GM12874 (cell line): Measurements from ENCODE around the gene CCDC78.

Source experiments
- TF ChIP-seq, protein P1 (sequence below): IDR thresholded peaks from 2 replicates; pipeline ENCODE4 v1.5.1; 2011; ENCODE audit warnings: low read depth, mild to moderate bottlenecking, control low read depth, low read length, moderate library complexity; ENCODE audit not compliant: insufficient read depth

Gene CCDC78

DNA sequence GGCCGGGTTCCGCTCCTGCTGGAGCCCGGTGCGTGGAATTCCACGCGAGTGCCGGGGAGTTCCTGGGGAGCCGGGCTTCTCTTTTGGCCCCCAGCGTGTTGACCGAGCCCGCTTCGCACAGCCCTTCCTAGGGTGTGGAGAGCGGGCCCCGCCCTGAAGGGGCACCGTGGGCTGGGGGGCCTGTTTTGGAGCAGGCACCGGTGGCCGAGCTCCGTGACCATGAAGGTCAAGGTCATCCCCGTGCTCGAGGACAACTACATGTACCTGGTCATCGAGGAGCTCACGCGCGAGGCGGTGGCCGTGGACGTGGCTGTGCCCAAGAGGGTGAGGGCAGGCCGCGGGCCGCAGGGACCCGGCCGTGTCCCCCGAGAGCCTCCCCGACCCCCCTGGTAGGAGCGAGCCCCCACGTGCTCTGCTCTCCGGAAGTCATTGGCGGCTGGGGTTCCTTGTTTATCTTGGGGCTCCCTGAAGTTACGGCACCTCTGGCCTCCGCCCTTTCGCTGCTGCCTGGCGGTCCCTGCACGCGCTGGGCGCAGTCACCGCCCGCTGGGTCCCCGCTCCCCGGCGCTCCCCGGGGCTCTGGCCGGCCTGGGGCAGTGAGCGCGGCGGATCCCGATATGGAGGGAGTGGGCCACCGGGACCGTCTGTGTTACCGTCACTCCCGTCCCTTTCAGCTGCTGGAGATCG is 1.2 kb upstream of the CCDC78 start:
- TF ChIP-seq, protein P1, sequence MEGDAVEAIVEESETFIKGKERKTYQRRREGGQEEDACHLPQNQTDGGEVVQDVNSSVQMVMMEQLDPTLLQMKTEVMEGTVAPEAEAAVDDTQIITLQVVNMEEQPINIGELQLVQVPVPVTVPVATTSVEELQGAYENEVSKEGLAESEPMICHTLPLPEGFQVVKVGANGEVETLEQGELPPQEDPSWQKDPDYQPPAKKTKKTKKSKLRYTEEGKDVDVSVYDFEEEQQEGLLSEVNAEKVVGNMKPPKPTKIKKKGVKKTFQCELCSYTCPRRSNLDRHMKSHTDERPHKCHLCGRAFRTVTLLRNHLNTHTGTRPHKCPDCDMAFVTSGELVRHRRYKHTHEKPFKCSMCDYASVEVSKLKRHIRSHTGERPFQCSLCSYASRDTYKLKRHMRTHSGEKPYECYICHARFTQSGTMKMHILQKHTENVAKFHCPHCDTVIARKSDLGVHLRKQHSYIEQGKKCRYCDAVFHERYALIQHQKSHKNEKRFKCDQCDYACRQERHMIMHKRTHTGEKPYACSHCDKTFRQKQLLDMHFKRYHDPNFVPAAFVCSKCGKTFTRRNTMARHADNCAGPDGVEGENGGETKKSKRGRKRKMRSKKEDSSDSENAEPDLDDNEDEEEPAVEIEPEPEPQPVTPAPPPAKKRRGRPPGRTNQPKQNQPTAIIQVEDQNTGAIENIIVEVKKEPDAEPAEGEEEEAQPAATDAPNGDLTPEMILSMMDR = no peak

DNA sequence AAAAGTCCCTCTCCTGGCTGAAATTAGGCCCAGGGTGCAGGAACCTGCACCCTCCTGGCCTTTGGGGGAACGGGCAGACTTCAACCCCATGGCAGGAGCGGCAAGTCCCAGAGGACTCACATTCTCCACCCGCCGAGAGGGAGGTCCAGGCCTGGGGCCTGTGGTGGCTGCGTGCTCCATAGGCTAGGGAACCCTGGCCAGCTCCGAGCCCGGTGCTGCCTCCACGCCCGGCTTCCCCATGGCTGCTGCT is 130 bp downstream of the CCDC78 start:
- TF ChIP-seq, protein P1 = no peak

DNA sequence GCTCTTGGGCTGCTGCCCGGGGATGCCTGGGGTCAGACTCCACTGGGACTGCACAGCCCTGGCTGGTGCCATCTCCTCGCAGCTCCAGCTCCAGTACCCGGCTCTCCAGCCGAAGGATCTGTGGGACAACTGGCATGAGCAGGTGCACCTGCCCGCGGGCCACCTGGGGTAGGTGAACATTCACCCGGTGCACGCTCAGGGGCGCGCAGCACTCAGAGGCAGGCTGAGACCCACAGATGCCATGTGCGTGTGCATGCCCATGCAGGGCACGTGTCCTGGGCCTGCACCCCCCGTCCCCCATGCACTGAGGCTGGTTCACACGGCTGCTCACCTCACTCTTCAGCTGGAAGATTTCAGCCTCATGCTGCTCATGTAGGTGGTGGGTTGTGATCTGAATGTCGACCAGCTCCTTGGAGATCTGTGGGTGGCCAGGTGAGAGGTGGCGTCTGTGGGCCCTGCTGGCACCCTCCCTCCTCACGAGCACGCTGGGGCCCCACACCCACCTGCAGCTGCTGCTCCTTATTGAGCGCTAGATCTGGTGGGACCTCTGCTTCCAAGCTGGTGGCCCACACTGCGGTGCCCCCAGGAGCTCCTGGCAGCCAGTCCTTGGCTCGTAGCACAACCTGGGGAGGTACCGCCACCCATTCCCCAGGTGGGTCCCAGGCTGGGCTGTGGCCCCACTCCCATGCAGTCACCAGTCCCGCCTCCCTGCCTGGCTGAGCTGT is 618 bp downstream of the CCDC78 start:
- TF ChIP-seq, protein P1 = no peak

DNA sequence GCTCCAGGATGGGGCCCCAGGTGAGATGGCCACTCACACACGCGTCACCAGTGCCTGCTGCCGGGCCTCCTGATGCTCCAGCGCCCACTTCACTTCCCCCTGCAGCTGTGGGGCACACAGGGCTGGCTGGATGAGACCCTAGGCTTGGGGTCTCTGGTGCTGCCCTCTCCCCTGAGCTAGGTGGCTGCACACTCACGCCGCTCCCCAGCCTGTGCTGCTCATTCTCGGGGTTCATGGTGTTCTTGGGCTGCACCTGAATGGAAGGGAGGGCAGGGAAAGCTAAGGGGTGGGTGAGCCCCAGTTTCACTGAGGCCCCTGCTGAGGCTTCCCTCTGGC is 1.2 kb downstream of the CCDC78 start:
- TF ChIP-seq, protein P1 = no peak

DNA sequence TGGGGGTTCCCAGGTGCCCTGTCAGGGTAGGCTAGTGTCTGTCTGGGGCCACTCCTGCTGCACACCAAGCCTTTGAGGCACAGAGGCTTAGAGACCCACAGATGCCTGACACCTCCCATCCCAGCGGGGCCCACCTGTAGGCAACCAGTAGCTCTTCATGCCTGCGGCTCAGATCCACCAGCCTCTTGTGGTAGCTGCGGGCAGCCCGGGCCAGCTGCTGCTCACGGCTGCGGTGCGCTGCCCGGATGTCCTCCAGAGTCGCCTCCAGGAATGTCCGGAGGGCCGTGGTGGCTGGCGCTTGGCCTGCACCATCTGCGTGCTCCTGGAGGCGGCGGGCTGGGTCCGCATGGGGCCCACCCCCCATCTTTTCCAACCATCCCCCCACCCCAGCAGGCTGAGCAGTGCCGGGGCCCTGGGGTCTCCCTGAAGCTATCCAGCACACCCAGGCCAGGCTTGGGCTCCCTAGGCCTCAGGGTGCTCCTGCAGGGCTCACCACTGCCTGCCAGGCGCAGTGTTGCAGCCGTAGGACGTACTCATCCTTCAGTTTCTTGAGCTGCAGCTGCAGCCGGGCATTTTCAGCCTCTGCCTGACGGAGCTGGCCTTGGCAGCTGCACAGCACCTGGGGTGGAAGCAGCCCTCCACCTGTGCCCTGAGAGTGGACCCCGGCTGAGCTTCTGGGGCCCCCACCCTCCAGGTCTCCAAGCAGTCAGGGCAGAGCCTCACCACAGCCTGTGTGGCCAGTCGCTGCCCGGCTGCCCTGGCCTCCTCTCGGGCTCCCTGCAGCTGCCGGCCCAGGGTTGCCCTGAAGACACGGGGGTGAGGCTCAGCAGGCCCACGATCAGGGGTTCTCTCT is 1.8 kb downstream of the CCDC78 start:
- TF ChIP-seq, protein P1 = no peak

DNA sequence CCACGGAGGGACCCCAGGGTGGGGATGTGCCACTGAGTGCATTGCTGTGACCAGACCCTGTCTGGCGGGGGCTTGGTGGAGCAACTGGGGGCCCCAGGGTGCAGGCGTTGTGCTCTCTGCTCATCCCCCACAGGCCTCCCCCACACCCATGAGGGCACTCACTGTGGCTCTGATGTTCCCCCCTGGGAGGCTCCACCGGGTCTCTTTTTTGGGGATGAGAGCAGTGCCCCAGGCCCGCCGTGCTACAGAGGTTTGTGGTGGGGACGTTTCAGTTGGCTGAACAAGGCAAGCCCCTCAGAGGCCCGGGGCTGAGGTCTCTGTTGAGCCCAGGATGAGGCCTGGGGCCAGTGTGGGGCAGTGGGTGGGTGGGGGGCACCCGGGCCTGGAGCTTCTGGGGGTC is 2.5 kb downstream of the CCDC78 start:
- TF ChIP-seq, protein P1 = no peak

DNA sequence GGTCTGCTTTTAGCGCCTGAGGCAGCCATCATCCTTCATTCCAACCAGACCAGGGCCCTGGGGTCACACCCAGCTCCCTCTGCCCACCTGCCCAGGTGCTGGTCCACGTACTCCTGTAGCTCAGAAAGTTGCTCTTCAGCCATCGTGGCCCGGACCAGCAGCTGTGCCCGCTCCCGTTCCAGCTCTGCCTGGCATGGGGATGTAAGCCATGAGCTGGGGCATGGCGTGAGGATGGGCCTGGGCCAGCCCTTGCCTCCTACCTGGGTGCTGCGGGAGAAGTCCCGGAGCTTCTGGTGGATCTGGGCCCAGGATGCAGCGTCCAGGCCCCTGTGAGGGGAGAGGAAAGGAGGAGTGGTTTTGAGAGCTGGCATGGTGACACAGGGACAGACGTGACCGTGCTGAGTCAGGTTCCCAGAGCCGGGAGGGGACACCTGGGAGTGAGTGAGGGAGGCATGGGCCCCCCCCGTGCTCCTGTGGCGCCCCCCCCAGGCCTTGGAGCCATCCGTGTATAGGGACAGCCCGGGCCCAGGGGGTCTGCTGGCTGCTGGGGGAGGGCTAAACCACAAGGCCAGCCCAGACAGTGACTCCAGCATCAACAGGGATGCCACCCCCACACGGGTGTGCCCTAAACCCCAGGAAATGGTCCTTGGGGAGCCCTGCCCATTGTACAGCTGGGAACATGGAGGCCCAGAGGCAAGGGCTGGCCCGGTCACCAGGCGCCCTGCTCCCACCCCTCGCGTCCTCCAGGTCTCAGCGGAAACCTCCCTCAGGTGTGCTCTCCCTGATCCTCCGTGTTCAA is 3.2 kb downstream of the CCDC78 start:
- TF ChIP-seq, protein P1 = no peak
